HG03095 (cell line): Measurements from ENCODE around the gene SPIN2A.
"Not testable (repeated sequence)": the region's sequence is repeated elsewhere in the genome, so short reads cannot be mapped to it uniquely, and the experiment has no call there.

ENCODE experiments used
- ATAC-seq: cut with Tn5 transposase; IDR thresholded peaks from one replicate; pipeline ENCODE4 v1.9.1; 2021; ENCODE audit warnings: moderate library complexity; ENCODE audit not compliant: unreplicated experiment

The SPIN2A gene

DNA sequence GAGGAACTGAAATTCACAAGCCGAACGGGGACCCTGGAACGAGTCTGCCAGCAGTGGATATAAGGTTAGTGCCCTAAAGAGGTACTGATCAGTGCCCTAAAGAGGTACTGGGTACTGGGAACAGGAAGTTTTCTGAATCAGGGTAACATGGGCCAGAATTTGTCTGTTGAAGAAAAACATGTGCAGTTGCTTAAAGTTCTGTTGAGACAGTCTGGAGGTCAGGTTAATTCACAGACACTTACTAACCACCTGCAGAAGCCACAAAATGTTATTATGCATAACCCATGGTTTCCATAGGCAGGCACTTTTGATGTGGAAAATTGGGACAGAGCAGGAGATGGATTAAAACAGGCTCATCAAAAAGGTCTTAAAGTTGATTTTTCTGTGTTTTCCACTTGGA lies 33.7 kb downstream of the SPIN2A start:
- no peak for ATAC-seq

DNA sequence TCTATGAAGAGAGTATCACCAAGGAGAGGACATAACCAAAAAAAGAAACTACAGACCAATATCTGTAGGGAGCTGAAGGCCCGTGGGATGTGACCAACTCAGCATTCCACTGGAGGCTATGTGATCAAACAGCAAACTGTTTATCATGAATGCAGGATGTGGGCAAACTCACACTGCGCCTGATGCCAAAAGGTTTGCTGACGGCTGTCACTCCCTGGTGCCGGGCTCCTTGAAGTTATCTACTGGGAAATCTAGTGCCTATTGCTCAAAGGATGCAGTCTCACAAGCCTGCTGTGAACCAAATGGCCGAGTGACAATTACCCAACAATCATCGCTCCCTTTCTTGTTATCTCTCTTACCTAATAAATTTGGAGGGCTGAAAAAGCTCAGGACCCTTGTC lies 34.3 kb downstream of the SPIN2A start:
- not testable (repeated sequence) for ATAC-seq
